GM18498 (cell line): ENCODE measurements around the gene DBH.

ENCODE experiments used
- ATAC-seq: cut with Tn5 transposase; IDR thresholded peaks from one replicate; pipeline ENCODE4 v1.9.1; 2021; ENCODE audit warnings: mild to moderate bottlenecking, moderate library complexity; ENCODE audit not compliant: unreplicated experiment

DBH gene

DNA sequence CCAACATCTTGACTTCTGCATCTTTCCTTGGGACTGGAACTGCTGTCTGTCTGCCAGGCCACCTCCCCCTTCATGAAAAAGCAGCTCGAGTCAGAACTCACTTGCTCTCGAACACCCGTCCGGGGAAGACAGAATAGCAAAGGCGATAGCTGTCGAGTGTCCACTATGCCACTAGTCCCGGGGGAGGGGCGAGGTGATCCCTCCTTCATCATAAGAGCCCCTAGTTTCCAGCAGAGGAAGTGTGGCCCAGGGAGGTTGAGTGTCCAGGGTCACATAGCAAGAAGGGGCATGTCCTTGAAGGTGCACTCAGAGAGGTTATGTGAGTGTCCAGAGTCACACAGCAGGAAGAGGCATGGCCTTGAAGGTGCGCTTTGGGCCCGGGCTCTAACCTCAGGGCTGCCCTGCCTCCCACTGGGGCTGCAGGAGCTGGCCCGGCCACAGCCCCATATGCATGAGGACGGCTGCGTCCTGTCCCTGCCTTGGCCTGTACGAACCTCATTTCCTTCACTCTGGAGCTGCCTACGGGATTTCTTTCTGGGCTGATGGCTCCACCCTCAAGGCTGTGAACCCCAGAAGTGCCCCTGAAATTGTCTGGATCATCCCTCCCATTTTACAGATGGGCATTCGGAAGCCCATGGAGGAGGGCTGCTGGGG, 6.7 kb downstream of the DBH start:
- ATAC-seq, result no peak

DNA sequence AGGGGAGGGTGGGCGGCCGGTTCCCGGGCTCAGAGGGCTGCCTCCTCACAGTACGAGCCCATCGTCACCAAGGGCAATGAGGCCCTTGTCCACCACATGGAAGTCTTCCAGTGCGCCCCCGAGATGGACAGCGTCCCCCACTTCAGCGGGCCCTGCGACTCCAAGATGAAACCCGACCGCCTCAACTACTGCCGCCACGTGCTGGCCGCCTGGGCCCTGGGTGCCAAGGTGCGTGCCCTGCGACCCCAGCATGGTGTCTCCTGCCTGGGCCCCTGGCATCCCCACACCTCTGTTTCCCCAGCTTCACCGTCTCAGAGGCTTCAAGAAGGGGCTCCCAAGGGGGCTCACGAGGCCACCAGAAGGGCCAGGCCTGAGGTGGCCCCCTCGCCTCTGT, 7.2 kb downstream of the DBH start:
- no peak for ATAC-seq

DNA sequence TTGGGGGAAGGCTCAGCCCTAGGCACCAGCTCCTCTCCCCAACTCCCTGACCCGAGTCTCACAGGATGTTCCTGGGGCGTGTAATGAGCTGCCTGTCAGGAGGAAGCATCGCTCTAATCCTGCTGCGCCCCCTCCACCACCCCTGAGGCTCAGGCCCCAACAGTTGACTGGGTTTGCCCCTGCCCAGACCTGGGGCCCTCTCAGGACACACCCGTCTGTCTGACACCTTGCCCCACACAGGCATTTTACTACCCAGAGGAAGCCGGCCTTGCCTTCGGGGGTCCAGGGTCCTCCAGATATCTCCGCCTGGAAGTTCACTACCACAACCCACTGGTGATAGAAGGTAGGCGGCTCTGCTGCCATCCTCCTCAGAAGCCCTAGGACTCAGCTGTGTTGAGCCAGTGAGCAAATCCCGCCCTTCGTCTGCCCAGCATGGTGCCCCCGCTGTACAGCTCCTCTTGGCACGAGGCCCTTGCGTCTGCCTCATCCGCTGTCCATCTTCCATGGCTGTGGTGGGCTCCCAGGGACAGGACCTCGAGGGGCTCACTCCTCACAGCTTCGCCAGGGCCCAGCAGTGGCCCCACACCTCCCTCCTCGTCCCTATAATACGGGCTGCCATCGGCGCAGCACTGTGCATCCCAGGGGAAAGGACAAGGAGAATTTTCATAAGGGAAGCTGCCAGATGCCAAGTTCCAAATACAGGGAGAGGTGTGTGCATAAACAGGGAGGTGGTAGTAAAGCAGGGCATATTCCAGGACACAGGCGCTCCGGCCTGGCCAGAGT, 8.0 kb downstream of the DBH start:
- ATAC-seq, result no peak

DNA sequence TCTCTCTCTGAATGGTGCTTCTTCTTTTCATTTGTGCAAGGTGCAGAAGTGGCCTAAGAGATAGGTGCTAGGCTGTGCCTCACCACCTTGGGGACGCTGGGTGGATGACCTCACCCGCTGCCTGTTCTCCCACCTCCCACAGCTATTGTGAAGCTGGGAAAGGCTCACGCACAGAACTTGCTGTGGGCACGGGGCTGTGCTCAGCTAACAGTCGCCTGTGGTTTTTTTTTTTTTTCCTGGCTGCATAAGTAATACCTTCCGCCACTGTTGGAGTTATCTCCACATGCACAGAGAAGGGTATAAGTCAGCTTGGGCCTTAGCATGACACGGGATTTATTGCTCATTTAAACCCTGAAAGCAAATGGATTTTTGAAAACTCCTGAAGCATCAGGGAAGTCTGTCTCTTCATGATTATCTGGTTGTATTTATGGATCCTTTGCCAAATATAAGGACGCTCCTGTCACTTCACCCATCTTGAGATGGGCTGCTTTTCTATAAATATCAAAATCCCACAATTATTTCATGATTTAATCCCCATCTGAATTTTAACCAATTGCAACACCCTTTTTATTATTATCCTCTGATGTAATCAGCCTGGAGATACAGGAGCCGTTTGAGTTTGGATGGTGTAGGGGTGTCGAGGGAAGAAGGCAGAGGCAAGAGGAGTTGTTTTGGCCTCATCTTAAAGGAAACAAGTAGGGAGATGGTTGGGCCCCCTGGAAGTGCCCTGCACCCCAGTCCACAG, 9.0 kb downstream of the DBH start:
- no peak for ATAC-seq

DNA sequence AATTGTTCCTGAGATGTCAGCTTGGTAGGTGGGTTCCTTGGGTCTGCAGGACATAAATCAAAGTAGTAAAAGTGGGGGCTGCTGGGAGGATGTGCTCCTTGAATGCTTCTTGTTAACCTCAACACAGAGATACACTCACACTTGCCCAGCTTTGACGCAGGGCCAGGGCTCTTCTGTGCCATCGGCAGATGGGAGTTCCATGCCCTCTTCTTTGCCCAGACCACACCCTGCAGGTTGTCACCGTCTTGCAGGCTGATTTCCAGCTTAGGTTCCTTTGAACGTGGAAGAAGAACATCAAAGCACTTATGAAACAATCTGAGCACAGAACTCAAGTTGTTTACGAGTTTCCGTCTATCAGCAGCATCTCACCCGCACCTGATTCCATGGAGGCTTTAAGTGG, 11.0 kb downstream of the DBH start:
- no peak for ATAC-seq

DNA sequence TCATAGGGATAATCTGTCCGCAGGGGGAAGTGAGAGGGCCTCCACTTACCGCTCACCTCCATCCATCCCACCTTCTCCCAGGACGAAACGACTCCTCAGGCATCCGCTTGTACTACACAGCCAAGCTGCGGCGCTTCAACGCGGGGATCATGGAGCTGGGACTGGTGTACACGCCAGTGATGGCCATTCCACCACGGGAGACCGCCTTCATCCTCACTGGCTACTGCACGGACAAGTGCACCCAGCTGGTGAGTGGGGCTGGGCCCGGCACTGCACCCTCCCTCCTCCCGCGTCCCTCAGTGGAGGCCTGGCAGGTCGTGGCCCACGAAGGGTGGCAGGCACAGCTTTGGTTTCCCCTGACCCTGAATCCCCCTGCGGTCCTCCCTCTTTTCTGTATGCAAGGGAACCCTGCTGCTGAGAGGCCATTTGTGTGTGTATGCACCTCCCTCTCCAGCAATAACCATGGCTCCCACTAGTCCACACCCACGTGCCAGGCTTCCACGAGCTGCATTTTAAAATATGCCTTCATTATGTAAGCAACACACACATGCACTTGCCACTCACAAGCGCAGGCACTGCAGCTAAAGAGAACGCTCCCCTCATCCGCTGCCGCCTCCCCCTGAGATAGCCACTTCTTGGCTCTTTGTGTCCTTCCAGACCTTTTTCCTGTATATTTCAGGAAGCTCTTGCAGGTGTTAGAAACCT, 11.8 kb downstream of the DBH start:
- ATAC-seq, result no peak

DNA sequence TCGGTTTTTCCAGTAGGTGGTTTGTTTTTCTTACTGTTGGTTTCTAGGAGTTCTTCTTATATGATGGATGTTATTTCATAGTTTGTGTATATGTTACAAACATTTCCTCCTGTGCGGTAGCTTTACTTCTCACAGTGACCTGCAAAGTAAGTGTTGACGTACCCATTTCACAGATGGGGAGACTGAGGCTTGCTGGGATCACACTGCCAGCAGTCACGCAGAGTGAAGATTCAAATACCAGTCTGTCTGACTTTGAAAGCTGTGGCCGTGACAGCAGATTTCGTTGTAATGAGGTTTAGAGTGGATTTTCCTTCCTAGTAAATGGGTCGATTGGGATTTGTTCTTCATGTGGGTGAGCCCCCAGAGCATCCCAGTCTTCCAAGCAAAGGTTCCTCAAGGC, 13.0 kb downstream of the DBH start:
- ATAC-seq, result no peak

DNA sequence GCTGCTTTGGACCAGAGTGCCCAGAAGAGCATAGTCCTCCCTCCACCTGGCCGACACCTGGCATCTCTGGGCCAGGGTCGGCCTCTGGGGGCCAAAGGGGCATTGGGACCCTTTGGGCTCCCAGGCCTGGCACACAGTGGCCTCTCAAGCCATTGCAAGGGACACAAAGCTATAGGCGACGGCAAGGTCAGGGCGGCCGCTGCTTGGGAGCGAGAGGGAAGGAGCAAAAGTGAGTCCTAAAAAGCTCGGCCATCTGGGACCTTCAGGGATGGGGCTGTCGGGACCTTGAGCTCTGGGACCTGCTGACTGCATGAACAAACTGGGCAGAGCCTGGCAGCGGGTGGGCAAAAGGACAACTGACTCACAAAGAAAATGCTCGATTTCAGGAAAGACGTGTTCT, 13.9 kb downstream of the DBH start:
- no peak for ATAC-seq

DNA sequence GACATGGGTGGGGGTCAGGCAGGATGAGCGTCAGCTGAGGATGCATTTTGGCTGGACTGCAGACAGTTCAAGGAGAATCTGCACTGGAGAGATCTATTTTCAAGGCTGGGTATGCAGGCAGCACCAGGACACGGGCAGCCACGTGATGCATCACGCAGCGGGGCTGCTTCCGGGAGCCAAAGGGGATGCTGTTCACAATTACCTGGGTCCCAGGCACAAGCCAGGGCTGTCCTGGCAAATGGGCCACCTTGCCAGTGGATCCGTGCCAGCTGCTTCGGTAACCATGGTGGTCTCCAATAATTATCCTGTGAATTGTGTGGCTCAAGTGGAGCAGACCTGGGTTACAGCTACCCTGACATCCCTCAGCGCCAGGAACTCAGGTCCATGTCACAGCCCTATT, 17.5 kb downstream of the DBH start:
- no peak for ATAC-seq

DNA sequence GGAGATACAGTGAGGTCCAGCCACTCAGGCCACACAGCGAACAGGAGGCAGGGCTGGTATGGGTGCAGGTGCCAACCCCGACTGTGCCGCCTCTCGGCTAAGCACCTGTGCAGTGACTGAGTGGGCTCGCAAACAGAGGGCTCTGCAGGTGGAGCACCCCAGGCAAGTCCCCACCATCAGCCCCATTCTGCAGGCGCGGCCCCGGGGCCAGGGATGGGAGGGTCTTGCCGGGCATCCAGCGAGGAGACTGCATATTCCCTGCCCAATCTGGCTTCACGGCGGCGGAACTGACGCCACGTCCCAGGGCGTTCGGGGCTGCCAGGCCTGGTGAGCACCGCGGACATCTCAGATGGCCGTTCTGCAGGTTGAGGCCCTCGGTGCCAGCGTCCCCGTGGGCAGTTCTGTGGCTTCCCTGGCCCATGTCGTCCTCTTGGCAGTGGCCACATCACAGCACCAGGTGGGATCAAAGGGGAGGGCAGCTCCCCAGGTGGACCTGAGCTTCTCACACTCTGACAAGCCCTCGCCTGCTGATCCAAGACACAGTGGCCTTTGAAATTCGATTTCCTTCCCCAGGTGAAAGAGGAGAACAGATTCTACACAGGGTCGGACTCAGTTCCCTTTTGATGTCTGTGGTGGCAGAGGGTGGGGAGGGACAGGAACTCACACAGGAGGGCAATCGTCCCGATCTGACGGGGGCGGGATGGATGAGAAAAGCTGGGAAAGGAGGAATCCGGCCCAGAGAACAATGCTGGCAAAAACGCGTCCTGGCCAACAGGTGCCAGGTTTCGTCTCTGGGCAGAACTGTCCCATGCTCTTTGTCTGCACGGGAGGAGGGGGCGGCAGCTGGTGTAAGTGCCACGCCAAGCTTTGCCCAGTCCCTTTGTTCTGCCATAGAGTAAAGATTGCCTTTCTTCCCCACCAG, 18.8 kb downstream of the DBH start:
- no peak for ATAC-seq

DNA sequence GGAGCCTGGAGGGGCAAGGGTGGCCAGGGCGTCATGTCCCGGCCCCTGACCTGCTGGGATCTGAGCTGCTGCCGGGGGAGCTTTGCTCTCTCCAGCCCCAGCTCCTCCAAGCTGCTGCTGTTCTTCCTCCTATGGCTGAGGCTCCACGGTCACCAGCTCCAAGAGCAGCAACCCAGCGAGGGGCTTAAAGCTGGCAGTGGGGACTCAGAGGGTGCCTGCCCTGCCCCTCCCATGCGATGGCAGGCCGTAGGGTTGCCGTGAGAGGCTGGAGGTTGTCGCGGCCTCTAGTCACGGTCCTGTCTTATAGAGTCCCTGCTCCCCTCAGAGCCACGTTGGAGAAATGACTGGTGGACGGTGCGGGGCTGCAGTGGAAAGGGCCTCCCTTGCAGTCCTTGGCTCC, 19.5 kb downstream of the DBH start:
- ATAC-seq, result no peak

DNA sequence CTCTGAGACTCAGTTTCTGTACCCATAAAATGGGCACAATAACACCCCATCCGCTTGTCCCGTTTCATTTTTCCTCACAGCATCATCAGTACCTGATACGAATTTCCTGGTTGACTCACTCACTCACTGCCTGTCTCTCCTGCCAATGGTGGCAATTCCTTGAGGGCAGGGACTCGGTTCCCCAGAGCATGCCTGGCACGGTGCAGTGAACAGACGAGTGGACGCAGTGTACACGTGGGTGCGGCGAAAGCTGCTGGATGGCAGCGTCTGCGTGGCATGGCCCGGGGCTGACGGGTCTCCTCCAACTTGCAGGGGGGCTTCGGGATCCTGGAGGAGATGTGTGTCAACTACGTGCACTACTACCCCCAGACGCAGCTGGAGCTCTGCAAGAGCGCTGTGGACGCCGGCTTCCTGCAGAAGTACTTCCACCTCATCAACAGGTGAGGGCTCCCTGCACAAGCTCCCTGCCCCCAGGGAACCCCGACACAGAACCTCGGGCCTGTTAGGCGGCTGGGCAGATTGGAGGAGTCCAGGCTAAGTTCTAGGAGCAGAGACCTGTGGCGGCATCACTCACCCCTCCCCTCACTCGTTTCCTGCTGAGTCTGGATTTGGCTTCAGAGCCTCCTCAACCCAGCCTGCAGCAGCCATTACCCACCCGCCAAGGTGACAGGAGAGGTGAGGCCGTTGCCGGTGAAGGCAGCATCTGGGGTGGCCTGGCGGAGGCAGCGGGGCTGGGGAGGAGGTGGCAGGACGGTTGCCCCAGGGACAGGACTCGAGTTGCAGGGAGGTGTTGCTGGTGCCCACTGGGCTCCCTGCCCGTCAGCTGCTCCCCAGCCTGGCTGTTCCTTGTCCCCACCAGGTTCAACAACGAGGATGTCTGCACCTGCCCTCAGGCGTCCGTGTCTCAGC, 20.3 kb downstream of the DBH start:
- no peak for ATAC-seq

DNA sequence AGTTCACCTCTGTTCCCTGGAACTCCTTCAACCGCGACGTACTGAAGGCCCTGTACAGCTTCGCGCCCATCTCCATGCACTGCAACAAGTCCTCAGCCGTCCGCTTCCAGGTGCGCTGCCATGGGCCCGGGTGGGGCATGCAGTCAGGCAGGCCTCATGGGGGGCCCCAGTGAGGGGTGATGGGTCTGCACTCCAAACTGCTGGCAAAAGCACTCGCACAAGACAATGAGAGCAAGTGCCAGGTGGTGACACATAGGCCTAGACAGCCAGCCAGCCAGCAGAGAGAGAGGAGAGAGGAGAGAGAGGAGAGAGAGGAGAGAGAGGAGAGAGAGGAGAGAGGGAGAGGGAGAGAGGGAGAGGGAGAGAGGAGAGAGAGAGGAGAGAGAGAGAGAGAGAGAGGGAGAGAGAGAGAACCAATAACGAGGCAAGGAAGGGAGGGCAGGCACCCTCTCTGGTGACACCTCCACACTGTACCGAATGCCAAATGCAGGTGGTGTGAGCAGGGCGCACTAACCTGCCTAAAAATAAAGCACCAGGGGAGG, 21.0 kb downstream of the DBH start:
- ATAC-seq, result no peak

DNA sequence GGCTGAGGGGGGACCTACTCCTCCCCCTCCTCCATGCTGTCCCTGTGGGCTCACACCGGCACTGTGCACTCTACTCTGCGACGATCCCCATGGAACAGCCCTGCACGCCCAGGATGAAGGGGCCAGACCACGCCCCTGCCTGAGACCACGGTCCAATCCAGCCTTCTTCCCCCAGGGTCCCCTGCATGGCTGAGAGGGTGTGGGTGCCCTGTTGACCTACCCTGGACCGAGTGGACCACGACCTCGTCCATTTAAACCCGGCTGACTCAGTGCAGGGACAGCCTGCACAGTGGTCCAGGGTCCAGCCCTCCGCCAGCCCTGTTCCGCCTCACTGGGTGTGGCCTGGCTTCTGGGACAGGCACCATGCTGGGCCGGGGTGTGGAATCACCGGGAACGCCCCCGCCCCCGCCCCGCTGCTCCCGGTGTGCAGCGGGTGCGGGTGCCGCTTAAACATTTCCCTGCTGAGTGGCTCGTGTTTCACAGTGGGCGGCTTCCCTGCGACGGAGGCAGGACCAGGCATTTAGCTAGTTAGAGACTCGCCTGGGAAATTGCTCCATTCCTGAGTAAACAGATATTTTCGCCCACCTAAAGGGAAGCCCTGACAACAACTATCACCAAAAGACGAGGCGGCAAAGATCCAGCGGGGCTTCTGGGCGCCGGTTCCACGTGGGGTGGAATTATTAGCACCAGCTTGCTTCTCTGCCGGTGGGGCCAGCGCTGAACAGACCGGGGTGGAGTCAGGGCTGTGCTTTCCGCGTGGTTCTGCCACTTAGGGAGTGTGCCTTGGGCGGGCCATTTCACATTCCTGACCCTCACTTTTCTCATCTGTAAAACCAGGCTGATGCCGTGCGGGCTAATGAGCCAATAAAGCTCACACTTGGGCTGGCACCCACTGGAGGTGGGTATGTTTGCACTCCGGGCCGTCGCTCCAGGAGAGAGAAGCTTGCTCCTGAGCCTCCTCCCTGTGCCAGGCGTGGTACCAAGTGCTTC, 22.6 kb downstream of the DBH start:
- ATAC-seq, result no peak

DNA sequence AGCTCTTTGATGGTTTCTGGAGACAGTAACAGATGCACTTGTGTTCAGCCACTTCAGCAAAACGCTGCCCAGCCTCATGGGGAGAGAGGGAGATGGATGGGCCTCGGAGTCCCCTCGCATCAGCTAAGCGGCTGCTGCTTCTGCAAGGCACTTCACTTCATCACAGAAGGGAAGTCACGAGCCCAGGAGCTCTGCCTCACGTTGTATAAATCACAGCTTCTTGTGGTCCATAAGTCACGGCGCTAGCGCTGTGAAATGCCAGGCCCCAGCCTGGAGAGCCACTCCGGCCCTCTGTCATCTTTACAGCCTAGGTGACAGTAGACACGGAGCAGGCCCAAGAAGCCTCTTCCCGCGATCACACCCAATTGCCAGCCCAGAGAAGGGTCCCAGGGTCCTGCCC, 23.4 kb downstream of the DBH start:
- ATAC-seq, result no peak

DNA sequence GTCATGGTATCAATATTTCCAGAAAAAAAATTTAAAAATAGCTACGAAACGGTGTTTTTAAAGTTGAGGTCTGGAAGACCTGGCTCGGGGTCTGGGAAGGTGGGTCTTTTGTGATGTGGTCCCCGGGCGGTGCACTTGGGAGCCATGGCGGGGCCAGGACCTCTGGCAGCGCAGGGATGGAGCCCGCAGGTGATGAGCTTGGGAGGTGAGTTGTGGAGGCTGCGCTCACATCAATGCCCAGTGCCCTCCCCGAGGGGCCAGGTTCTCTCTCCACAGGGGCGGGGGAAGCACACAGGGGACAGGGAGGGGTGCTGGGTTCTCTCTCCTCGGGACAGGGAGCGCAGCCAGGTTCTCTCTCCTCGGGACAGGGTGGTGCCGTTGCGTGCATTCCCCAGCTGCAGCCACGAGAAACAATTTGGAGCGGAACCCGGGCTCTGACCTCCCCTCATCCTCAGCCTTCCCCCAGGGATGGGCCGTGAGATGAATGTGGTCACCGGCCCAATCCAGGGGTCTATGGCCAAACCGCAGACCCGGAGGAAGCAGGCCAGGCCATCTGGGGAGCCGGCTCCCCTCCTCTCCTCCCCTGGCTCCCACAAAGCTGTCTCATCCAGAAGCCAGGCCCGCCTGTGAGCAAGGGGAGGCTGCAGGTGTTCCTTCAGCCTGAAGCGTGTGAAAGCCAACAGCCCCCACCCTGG, 25.8 kb downstream of the DBH start:
- no peak for ATAC-seq
